ENCODE measurements around the gene EPO.
"Not testable (repeated sequence)": the region's sequence is repeated elsewhere in the genome, so short reads cannot be mapped to it uniquely, and the experiment has no call there.

The EPO gene

DNA sequence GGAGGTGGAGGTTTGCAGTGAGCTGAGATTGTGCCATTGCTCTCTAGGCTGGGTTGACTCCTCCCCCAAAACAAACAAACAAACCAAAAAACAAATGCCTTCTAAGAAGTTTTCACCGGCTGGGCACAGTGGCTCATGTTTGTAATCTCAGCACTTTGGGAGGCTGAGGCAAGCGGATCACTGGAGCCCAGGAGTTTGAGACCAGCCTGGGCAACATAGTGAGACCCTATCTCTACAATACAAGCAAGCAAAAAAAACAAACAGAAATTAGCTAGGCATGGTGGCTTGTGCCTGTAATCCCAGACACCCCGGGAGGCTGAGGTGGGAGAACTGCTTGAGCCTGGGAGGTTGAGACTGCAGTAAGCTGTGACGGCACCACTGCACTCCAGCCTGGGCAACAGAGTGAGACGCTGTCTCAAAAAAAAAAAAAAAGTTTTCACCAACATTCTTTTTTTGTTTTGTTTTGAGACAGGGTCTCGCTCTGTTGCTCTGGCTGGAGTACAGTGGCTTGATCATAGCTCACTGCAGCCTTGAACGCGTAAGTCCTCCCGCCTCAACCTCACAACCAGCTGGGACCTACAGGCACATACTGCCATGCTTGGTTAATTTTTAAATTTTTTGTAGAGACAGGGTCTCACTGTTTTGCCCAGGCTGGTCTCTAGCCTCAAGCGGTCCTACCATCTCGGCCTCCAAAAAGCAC lies 11.8 kb downstream of the EPO start:
- DNase-seq (ENCODE audit: low read depth in 2 of 3, low spot score in 1 of 3) = no peak

DNA sequence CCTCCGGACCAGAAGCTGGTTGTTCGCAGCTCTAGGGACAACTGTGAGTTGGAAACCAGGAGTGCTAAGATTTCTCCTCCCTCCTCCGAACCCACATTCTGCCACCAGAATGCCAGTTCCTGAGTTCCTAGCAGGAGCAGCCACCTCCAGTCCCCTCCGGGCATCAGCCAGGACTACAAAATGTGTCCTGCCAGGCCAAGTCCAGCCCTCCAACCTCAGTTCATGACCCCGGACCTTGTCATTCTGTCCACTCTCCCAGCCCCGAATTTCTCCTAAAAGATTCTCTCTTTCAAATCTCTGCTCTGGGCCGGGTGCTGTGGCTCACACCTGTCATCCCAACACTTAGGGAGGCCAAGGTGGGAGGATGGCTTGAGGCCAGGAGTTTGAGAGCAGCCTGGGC lies 15.5 kb downstream of the EPO start:
- no peak for DNase-seq (ENCODE audit: low read depth in 2 of 3, low spot score in 1 of 3)

DNA sequence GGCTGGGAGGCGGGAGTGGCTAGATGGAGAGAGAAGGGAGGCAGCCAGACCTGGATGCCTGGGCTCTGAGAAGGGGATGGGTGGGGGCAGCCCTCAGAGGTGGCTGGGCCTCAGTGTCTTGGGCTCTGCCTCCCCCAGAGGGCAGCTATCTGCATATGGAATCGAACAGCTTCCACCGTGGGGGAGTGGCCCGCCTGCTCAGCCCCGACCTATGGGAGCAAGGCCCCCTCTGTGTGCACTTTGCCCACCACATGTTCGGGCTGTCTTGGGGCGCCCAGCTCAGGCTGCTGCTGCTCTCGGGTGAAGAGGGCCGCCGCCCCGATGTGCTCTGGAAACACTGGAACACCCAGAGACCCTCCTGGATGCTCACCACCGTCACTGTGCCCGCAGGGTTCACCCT lies 16.4 kb downstream of the EPO start:
- DNase-seq (ENCODE audit: low read depth in 2 of 3, low spot score in 1 of 3) = no peak

DNA sequence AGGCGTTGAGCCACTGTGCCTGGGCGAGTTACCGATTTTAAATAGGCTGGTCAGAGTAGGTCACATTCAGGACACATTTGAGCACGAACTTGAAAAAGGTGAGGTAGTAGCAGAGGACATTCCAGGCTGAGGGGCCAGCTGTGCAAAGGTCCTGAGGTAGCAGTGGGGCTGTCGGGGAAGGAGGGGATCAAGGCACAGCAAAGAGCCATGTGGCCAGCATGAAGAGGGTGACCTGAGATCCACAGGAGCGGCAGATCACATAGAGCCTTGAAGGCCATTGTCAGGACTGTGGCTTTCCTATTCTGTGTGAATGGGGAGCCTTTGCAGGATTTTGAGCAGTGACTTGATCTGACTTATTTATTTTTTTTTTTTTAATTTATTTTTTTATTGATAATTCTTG lies 19.7 kb downstream of the EPO start:
- DNase-seq (ENCODE audit: low read depth in 2 of 3, low spot score in 1 of 3) = no peak

DNA sequence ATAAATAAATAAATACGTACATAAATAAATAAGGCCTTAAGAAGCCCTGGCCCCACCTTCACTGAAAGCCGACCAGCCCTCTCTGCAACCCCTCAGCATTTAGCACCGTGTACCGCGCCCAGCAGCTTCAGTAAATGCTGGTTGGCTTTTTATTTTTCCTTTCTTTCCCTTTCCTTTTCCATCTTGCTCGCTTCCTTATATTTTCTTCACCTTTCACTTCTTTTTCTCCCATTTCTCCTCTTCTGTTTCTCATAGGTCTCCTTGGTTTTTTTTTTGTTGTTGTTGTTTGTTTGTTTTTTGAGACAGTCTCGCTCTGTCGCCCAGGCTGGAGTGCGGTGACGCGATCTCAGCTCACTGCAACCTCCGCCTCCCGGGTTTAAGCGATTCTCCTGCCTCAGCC lies 24.3 kb downstream of the EPO start:
- DNase-seq (ENCODE audit: low read depth in 2 of 3, low spot score in 1 of 3) = no peak

DNA sequence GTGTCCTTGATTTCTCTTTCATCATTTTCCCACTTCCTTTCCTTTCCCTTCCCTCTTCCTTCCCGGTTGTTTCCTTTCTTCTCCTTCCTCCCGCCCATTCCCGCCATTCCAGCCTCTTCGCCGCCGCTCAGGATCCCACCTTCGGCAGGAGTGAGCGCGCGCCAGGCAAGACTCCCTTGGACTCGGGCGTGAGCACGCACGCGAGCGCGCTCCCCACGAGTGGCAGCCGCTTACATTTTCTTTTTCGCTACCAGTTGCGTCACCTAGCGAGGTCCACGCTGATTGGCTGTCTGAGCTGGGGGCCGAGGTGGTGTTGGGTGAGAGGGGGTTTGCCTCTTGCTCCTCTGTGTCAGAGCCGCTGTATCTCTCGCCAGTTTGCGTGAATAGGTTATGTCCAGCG lies 24.9 kb downstream of the EPO start:
- peak in 1 of 3 donors; percentile 3 for DNase-seq (ENCODE audit: low read depth in 2 of 3, low spot score in 1 of 3)

DNA sequence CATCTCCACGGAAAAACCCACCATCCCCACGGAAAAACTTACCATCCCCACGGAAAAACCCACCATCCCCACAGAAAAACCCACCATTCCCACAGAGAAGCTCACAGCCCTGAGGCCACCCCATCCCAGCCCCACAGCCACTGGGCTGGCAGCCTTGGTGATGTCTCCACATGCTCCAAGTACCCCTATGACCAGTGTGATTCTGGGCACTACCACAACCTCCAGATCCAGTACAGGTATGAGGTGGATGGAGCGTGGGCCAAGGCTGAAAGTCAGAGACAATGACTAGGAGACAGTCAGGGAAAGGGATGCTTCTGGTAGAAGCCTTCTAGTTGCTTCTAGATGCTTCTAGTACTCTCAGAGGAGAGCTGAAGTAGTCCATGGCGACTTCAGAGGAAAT lies 32.7 kb downstream of the EPO start:
- DNase-seq (ENCODE audit: low read depth in 2 of 3, low spot score in 1 of 3) = no peak

DNA sequence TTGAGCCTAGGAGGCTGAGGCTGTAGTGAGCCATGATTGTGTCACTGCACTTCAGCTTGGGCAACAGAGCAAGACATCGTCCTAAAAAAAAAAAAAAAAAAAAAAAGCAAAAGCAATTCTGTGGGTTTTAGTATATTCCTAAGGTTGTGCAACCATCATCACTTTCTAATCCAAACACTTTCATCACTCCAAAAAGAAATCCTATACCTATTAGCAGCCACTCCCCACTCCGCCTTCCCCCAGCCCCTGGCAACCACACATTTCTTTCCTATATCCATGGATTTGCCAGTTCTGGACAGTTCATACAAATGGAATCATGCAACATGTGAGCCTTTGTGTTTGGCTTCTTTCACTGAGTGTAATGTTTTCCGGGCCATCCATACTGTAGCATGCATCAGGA lies 33.5 kb downstream of the EPO start:
- no peak for DNase-seq (ENCODE audit: low read depth in 2 of 3, low spot score in 1 of 3)

DNA sequence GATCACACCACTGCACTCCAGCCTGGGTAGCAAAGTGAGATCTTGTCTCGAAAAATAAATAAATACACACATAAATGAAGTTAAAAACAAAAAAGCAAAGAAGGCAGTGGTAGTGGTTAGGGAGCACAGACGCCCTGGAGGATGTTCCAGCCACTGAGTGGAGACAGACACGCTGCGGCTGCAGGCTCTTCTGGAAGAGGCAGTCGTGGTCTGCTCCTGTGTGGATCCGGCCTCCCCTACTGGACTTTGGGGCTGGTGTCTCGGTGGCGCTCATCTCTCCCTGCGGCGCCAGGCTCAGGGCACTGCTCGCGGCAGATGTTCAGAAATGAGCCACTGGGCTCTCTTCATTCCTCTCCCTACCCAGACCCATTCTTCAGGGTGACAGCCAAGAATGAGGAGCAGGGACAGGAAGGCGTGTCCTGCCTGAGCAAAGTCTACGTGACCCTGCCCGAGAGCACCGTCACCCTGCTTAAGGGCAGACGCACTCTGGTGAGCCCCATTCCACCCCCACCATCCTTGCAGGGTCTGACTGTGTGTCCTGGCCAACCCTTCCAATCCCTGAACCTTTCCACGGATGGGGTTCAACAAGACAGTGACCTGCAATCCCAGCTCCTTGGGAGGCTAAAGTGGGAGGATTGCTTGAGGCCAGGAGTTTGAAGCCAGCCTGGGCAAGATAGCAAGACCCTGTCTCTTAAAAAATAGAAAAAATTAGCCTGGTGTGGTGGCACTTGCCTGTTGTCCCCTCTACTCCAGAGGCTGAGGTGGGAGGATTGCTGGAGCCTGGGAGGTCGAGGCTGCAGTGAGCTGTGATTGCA lies 39.3 kb downstream of the EPO start:
- no peak for DNase-seq (ENCODE audit: low read depth in 2 of 3, low spot score in 1 of 3)

DNA sequence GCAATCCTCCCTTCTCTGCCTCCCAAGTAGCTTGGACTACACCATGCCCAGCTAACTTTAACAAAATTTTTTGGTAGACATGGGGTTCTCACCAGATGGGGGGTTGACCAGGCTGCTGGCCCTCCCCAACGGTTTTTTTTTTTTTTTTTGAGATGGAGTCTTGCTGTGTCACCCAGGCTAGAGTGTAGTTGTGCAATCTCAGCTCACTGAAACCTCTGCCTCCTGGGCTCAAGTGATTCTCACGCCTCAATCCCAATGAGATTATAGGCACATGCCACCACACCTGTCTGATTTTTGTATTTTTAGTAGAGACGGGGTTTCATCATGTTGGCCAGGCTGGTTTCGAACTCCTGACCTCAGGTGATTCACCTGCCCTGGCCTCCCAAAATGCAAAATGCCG lies 42.6 kb downstream of the EPO start:
- DNase-seq (ENCODE audit: low read depth in 2 of 3, low spot score in 1 of 3) = not testable (repeated sequence)

DNA sequence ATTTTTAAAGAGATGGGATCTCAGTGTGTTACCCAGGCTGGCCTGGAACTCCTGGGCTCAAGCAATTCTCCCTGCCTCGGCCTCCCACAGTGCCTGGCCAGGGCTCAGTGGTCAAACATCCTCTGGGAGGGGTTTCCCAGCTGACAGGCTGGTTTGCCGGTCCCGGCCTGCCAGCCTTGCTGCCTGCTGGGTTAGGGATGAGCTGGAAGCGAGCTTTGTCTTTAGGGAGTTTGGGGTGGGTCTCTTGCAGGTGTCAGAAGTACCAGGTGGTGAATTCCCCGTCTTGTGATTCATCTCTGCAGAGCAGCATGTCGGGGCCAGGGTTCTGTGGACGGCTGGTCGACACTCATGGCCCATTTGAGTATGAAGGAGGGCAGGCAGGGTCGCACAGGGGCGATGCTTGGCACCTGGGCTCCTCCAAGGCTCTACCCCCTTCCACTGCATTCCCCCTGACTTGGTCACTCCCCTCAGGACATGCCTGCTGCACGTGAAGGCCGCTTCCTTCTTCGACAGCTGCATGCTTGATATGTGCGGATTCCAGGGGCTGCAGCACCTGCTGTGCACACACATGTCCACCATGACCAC lies 43.4 kb downstream of the EPO start:
- no peak for DNase-seq (ENCODE audit: low read depth in 2 of 3, low spot score in 1 of 3)

DNA sequence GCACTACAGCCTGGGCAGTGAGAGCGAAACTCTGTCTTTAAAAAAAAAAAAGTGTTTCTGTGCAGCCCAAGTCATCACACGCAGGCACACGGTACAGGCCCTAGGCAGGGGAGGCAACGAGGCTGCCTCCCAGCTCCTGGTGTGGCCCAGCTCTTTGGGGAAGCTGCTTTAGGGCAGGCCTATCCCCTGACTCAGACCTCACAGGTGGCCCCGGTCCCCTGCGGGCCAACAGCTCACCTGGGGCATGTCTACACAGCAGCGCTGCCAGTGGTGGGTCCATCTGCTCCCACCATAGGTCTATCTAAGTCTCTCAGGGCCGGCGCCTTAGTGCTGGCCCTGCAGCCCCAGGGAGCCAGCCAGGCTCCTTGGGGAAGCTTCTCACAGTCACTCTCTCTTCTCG lies 44.6 kb downstream of the EPO start:
- no peak for DNase-seq (ENCODE audit: low read depth in 2 of 3, low spot score in 1 of 3)

DNA sequence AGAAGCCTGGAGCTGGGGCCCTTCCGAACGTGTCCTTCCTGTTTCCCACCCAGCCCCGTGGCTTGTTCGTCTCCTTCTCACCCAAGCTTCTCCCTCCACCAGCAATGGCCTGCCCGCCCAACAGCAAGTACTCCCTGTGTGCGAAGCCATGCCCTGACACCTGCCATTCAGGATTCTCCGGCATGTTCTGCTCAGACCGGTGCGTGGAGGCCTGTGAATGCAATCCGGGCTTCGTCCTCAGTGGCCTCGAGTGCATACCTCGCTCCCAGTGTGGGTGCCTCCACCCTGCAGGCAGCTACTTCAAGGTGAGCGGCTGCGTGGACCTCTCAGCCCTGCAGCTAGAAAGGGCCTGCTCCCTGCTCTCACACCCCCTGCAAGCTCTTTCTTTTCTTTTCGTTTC lies 45.0 kb downstream of the EPO start:
- DNase-seq (ENCODE audit: low read depth in 2 of 3, low spot score in 1 of 3) = no peak

DNA sequence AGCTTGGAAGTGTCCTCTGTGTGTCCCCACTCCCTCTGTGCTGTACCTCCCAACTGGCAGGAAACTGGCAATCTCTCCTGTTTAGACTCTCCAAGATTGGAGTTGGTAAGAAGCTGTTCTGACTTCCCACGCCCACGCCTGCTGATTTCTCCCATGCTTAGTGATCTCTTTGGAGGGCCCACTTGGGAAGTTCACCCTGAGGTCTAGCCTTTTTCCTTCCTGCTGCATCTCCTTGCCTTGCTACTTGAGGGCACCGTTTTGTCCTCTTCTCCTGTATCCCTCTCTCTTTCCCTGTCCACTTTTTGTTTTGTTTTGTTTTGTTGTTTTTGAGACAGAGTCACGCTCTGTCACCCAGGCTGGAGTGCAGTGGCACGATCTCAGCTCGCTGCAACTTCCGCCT lies 48.5 kb downstream of the EPO start:
- DNase-seq (ENCODE audit: low read depth in 2 of 3, low spot score in 1 of 3) = no peak

All from stimulated activated CD4-positive, alpha-beta T cell treated with anti-CD3 and anti-CD28 coated beads, Interleukin-12 subunit alpha, Interleukin-12 subunit beta, amount 100 ng/mL, for 48 hours (primary cell).